Measurements from ENCODE around the gene ARL8A.
"Not testable (repeated sequence)": the region's sequence is repeated elsewhere in the genome, so short reads cannot be mapped to it uniquely, and the experiment has no call there.

The ARL8A gene

DNA sequence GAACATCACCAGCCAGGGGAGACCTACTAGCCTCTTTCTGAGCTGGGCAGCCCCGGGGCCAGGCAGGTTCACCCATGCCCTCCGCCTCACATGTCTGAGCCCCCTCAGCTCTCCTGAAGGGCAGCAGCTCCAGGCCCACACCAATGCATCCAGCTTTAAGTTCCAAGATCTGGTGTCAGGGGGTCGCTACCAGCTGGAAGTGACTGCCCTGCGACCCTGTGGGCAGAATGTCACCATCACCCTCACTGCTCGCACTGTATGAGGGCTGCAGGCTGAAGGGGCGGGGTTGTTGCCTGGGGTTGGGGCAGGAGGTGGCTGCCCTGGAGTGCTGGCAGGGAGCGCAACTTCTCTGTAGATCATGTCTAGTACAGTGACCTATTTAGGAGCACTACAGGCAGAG lies 24.3 kb upstream of the ARL8A start:
- Histone ChIP-seq H3K4me3 (ENCODE audit: low read length) (no peak overlapping the region), H3K4me1 (ENCODE audit: control insufficient read depth, insufficient read depth, low read length) (no peaks in the 10 kb centered on the region), H3K27me3 (ENCODE audit: control insufficient read depth, insufficient read depth, low read length) (no peaks in the 10 kb centered on the region), H3K9ac (ENCODE audit: low read length) (no peak overlapping the region), H3K9me3 (ENCODE audit: control insufficient read depth, low read length) (no peaks in the 10 kb centered on the region), H3K36me3 (ENCODE audit: control insufficient read depth, insufficient read depth, low read length) (no peaks in the 10 kb centered on the region)

DNA sequence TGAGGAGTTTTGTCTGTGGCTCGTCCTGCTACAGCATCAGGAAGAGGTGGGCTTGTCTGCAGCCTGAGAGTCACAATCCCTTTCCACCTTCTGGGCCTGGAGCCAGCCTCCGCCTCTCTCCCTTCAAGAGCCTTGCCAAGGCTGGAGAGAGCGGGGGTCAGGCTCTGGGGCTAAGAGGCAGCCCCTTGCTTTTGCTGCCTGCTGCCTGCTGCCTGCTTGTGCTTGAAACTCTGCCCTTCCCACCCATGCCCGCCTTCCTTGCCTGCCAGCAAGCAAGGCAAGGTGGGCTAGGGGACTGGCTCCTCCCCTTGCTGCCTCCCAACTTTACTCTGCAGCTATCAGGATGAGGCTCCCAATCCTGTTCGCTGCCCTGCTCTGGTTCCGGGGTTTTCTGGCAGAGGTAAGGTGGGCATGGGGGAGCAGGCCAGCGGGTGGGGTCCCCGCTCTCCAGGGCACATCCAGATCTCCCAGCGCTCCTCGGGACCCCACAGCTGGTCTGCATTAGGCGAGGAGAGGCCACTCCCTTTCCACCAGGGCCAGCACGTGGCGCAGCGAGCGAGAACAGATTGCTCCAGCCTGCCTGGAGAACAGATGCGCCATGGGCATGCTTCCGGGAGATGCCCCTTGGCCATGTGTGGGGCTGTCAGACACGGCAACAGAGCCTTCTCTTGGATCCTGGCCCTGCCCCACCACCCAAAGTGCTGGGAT lies 23.3 kb upstream of the ARL8A start:
- Histone ChIP-seq H3K27me3 (ENCODE audit: control insufficient read depth, insufficient read depth, low read length) (no peaks in the 10 kb centered on the region), H3K36me3 (ENCODE audit: control insufficient read depth, insufficient read depth, low read length) (no peaks in the 10 kb centered on the region), H3K9ac (ENCODE audit: low read length) (no peak overlapping the region), H3K4me1 (ENCODE audit: control insufficient read depth, insufficient read depth, low read length) (peaks cover 4% of the 10 kb centered on the region), H3K4me3 (ENCODE audit: low read length) (no peak overlapping the region), H3K9me3 (ENCODE audit: control insufficient read depth, low read length) (no peaks in the 10 kb centered on the region)

DNA sequence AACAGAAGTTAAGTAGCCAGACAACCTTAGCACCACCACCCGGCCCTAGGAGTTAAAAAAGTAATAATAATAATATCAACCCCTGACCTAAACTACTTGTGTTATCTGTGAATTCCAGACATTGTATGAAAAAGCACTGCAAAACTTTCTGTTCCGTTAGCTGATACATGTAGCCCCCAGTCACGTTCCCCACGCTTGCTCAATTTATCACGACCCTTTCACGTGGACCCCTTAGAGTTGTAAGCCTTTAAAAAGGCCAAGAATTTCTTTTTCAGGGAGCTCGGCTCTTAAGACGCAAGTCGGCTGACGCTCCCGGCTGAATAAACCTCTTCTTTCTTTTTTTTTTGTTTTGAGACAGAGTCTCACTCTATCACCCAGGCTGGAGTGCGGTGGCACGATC lies 22.5 kb upstream of the ARL8A start:
- not testable (repeated sequence) for H3K36me3 ChIP-seq (ENCODE audit: control insufficient read depth, insufficient read depth, low read length); H3K9ac ChIP-seq (ENCODE audit: low read length); H3K4me1 ChIP-seq (ENCODE audit: control insufficient read depth, insufficient read depth, low read length); H3K27me3 ChIP-seq (ENCODE audit: control insufficient read depth, insufficient read depth, low read length); H3K4me3 ChIP-seq (ENCODE audit: low read length); H3K9me3 ChIP-seq (ENCODE audit: control insufficient read depth, low read length)

DNA sequence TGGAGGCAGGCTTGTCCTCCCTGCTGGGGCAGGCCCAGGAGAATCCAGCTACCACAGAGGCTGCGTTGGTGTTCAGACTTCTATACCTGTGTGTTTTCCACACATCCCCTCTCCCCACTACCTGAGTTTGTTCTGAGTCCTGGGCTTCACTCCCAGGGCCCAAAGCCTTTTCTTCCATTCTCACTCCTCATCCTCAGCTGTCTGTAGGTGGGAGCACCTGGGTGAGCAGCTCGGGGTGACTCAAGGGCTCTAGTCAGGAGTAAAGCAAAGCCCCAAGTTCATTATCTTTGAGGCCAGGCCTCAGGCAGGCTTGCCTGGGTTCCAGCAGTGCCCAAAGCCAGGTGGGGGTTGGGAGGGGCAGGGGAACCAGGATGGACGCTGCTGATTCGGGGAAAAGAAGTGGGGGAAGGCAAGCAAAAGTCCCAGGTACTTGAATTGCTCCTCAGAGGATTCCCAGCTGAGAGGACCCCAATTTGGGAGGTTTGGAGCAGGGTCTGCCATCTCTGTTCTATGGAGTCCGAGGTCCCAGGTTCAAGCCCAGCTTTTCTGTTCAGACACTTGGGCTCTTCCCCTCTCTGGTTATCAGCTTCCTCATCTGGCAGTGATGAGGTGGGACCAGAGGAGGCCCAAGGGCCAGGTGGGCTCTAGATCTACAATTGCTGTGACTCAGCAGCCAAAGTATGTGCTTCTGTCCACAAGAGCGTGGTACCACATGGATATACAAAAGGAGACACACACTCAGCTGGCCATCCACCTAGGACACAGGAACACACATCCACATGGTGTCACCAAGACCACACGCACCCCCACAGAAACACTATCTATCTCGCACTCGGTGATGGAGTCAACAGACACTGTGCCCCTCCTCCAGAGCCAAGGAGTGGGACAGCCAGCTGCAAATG lies 21.7 kb upstream of the ARL8A start:
- Histone ChIP-seq H3K9ac (ENCODE audit: low read length) (no peak overlapping the region), H3K9me3 (ENCODE audit: control insufficient read depth, low read length) (no peaks in the 10 kb centered on the region), H3K4me3 (ENCODE audit: low read length) (no peak overlapping the region), H3K27me3 (ENCODE audit: control insufficient read depth, insufficient read depth, low read length) (no peaks in the 10 kb centered on the region), H3K4me1 (ENCODE audit: control insufficient read depth, insufficient read depth, low read length) (peaks cover 4% of the 10 kb centered on the region), H3K36me3 (ENCODE audit: control insufficient read depth, insufficient read depth, low read length) (no peaks in the 10 kb centered on the region)

DNA sequence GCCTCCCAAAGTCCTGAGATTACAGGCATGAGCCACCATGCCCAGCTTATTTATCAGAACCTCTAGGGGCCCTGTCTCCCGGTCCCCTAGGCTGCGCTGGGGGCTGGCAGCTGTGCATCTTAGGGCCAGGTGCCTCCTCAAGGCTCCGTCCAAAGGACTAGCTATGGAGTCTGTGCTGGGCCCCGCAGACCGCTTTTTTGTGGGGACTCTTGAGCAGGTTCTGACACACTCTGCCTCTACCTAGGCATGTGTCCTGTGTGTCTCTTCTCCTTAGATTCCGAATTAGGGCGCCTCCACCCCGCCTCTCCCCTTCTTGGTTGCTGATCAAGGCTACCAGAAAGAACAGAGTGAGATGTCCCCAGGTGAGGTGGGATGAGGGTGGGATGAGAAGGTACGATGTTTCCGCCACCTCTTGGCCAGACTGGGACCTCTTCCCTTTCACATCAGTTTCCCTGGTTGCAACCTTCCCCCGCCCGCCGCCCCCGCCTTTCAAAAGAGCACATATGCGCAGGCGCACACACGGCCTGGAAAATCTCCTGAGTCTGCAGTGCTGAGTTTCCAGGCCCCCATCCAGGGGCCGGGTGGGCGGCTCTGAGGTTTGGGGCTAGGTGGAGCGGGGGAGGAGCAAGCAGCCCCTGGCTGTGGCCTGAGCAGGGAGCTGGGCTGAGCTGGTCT lies 20.9 kb upstream of the ARL8A start:
- Histone ChIP-seq H3K36me3 (ENCODE audit: control insufficient read depth, insufficient read depth, low read length) (no peaks in the 10 kb centered on the region), H3K4me3 (ENCODE audit: low read length) (no peak overlapping the region), H3K9ac (ENCODE audit: low read length) (no peak overlapping the region), H3K9me3 (ENCODE audit: control insufficient read depth, low read length) (no peaks in the 10 kb centered on the region), H3K27me3 (ENCODE audit: control insufficient read depth, insufficient read depth, low read length) (peaks cover under 1% of the 10 kb centered on the region), H3K4me1 (ENCODE audit: control insufficient read depth, insufficient read depth, low read length) (peaks cover 4% of the 10 kb centered on the region)

DNA sequence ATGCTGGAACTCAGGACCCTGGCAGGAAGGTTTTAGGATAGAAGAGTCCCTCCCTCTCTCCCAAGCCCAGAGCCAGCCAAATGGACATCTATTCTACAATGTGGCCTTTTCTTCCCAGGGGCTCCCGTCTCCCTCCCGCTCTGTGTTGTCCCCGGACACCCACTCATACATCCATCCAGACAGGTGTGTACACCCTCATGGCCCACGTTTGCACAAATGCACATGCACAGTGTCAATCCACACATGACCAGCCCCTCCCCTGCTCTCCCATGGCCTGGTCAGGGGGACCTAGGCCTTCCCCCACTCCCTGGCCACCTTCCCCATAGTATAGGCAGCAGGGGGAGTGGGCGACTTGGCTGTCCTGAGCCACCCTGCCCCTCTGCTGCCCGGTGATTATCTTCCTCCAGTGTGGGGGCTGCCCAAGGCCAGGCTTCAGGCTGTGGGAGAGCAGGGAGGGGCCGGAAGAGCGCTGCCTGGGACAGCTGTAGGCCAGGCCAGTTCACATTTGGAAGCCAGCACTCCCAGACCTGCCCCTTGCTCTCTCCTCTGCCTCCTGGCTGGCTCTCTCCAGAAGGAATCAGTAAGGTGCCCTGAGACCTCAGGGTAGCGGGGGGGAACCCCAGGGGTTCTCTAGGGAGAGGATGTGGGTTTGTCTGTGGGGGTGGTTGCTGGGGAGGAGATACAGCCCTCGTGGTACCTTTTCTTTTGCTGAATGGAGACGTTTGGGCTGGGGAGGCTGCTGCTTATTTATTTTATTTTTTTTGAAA lies 19.9 kb upstream of the ARL8A start:
- H3K36me3 ChIP-seq (ENCODE audit: control insufficient read depth, insufficient read depth, low read length), result no peaks in the 10 kb centered on the region
- peaks cover 4% of the 10 kb centered on the region for H3K4me1 ChIP-seq (ENCODE audit: control insufficient read depth, insufficient read depth, low read length)
- H3K9me3 ChIP-seq (ENCODE audit: control insufficient read depth, low read length), result no peaks in the 10 kb centered on the region
- H3K9ac ChIP-seq (ENCODE audit: low read length), result no peak overlapping the region
- no peak overlapping the region for H3K4me3 ChIP-seq (ENCODE audit: low read length)
- H3K27me3 ChIP-seq (ENCODE audit: control insufficient read depth, insufficient read depth, low read length), result peaks cover 4% of the 10 kb centered on the region

DNA sequence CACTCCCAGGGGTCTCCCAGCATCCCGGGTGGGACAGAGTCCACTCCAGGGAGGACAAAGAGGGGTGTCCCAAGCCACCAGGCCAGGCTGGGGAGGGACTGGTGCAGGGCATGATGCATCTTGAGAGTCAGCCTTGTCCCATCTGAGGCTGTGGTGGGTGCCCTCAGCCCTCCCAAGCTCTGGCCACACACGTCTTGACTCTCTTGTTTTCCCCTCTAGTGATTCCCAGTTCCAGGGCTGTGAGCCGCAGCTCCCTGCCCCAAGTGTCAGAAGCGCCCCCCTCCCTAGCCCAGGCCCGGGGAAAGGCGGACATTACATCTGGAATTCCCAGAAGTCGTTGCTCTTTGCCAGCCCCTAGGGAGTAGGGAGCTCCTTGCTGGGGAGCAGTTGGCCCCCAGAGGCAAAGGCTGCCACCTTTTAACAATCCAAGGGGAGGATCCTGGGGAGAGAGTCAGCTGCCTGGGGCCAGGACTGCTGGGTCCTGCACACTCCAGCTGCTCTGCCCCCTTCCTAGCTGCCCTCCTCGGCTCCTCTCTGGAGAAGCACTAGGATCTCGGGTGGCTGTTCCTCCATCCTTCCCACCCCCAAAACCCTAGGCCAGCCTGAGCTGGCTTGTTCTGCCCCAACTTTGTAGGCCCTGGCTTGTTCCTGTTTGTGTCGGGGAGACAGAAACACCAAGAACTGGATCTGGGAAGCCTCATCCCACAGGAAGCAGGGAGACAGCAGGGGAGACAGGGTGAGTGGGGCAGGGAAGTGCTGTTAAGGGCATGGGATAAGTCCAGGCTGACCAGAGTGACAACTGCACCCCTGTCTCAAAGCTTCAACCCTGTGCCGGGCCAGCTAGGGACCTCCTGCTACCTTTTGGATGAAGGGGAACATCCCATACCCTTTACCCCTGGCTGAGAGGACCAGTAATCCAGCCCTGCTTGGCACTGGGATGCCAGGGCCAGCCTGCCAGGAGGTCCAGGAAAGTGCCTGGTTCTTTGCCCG lies 19.0 kb upstream of the ARL8A start:
- no peaks in the 10 kb centered on the region for H3K9me3 ChIP-seq (ENCODE audit: control insufficient read depth, low read length)
- H3K4me1 ChIP-seq (ENCODE audit: control insufficient read depth, insufficient read depth, low read length), result peaks cover 4% of the 10 kb centered on the region
- no peak overlapping the region for H3K9ac ChIP-seq (ENCODE audit: low read length)
- peaks cover 4% of the 10 kb centered on the region for H3K27me3 ChIP-seq (ENCODE audit: control insufficient read depth, insufficient read depth, low read length)
- no peaks in the 10 kb centered on the region for H3K36me3 ChIP-seq (ENCODE audit: control insufficient read depth, insufficient read depth, low read length)
- no peak overlapping the region for H3K4me3 ChIP-seq (ENCODE audit: low read length)

DNA sequence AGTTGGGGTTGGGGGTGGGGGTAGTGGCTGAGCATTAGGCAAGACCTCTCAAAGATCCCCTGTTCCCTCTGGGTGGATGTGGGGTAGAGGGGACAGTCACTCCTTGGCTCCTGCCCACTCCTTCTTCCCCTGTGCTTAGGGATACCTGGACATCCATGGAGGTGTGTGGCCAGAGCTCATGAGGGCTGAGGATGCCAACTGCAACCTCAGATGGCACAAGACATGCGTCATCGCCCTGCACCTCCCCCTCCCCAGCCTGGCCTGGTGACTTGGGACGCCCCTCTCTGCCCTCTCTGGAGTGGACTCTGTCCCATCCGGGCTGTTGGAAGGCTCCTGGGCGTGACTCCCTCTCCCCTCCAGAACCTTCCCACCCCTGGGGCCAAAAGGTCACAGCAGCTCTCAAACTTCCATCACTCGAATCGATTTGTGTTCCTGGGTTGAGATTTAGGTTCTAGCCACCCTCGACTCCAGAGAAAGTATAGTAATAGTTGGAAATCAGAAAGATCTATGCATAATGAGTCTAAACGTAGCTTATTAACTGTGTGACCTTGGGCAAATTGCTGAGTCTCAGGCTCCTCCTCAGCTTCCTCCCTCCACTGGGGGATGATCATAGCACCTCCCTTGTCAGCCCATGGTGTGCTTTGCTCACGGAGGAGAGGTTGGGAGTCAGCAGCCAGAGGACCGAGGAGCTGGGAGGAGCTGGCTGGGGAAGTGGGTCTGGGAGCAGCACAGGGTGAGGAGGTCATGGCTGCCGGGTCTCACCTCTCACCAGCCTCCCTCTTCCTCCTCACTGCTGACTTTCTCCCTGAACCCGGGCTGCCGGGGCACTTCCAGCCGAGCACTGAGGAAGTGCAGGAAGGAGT lies 18.1 kb upstream of the ARL8A start:
- Histone ChIP-seq H3K4me3 (ENCODE audit: low read length) (no peak overlapping the region), H3K9me3 (ENCODE audit: control insufficient read depth, low read length) (no peaks in the 10 kb centered on the region), H3K9ac (ENCODE audit: low read length) (no peak overlapping the region), H3K27me3 (ENCODE audit: control insufficient read depth, insufficient read depth, low read length) (peaks cover 4% of the 10 kb centered on the region), H3K4me1 (ENCODE audit: control insufficient read depth, insufficient read depth, low read length) (peaks cover 4% of the 10 kb centered on the region), H3K36me3 (ENCODE audit: control insufficient read depth, insufficient read depth, low read length) (no peaks in the 10 kb centered on the region)

DNA sequence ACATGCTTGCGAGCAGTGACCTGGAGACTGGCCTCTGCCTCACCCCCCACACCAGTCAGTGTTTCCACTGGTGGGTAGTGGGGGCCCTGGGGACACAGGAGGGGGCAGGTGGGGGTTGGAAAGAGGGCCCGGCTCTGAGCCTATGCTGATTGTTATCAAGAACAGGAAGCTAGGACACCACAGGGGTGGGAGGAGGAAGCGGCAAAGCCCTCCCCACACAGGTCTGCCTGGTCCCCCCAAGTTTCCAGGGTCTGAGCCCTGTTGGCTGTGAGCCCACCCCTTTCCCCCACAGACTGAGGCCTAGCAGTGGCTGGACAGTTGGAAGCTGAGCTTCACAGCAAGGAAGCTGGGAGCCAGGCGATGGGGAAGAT lies 17.5 kb upstream of the ARL8A start:
- no peaks in the 10 kb centered on the region for H3K9me3 ChIP-seq (ENCODE audit: control insufficient read depth, low read length)
- H3K9ac ChIP-seq (ENCODE audit: low read length), result no peak overlapping the region
- H3K4me1 ChIP-seq (ENCODE audit: control insufficient read depth, insufficient read depth, low read length), result peaks cover 4% of the 10 kb centered on the region
- H3K27me3 ChIP-seq (ENCODE audit: control insufficient read depth, insufficient read depth, low read length), result peaks cover 4% of the 10 kb centered on the region
- H3K36me3 ChIP-seq (ENCODE audit: control insufficient read depth, insufficient read depth, low read length), result no peaks in the 10 kb centered on the region
- H3K4me3 ChIP-seq (ENCODE audit: low read length), result no peak overlapping the region

DNA sequence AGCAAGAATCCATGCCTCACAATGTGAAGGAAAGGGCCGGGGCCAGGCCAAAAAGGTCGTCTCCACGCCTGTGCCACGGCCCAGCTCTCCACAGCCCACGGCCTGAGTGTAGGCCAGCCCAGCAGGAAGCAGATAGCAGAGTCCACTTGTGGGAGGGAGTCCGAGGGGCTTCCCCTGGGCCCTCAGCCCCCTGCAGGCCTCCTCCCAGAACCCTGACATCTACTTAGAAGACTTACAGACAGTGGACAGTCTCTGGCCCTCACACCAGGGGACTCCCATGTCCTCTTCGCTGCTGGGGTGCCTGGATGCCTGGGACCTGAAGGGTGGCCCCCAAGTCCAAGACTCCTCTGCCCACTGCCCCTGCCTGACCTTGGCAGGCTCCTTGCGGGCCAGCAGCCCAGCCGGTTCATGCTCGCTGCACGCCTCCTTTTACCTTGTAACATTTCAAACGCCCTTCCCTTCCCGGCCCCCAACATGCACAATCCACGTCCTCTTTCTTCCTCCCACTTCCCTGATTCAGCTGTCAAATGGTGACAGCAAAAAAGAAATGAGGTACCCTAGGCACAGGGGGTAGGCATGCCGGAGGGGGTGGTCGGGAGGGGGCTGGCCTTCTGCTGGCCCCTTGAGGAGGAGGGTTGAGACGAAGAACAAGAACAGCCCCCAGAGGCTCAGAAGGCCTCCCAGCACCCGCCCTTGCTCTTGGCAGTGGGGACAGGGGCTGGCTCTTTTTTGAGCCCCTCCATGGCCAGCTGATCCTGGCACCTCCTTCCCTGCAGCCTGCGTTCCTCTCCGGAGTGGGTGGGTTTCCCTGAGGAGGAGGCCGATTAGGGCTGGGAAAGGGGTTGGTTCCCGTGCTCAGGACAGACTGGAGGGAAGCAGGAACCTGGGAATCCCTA lies 16.9 kb upstream of the ARL8A start:
- Histone ChIP-seq H3K4me3 (ENCODE audit: low read length) (no peak overlapping the region), H3K4me1 (ENCODE audit: control insufficient read depth, insufficient read depth, low read length) (peaks cover 4% of the 10 kb centered on the region), H3K36me3 (ENCODE audit: control insufficient read depth, insufficient read depth, low read length) (no peaks in the 10 kb centered on the region), H3K9ac (ENCODE audit: low read length) (peak overlapping the region; percentile 37), H3K27me3 (ENCODE audit: control insufficient read depth, insufficient read depth, low read length) (peaks cover 4% of the 10 kb centered on the region), H3K9me3 (ENCODE audit: control insufficient read depth, low read length) (no peaks in the 10 kb centered on the region)
